Fibroblast of the conjunctiva (primary cell): ENCODE data around the gene OSBPL7.

ENCODE experiments used
- DNase-seq: peaks from one replicate; pipeline ENCODE4 v3.0.0-alpha.2; 2010; ENCODE audit warnings: low read depth

OSBPL7 gene

GRCh38 chr17:47821424-47822391, at the start of gene OSBPL7:
OSBPL7 (minus strand) TSS chr17:47821794; CDS start chr17:47820278, 1,516 bp downstream.
- peak; percentile 58 for DNase-seq

GRCh38 chr17:47871048-47871447, 49.5 kb upstream of the OSBPL7 start:
- DNase-seq = no peak

GRCh38 chr17:47870056-47870455, 48.5 kb upstream of the OSBPL7 start:
- no peak for DNase-seq

GRCh38 chr17:47869114-47869513, 47.5 kb upstream of the OSBPL7 start:
- no peak for DNase-seq

- DNase-seq = no peak
Measured at GRCh38 chr17:47867813-47868533, 46.4 kb upstream of the OSBPL7 start.

- no peak for DNase-seq
Measured at GRCh38 chr17:47866941-47867340, 45.3 kb upstream of the OSBPL7 start.

- DNase-seq = no peak
Measured at GRCh38 chr17:47864791-47865216, 43.2 kb upstream of the OSBPL7 start.

- peak; percentile 29 for DNase-seq
Measured at GRCh38 chr17:47862621-47863440, 41.2 kb upstream of the OSBPL7 start.

GRCh38 chr17:47860386-47860785, 38.8 kb upstream of the OSBPL7 start:
- no peak for DNase-seq

GRCh38 chr17:47857551-47858455, 36.2 kb upstream of the OSBPL7 start:
- DNase-seq = no peak

- DNase-seq = no peak
Measured at GRCh38 chr17:47856830-47857229, 35.2 kb upstream of the OSBPL7 start.

GRCh38 chr17:47855737-47856136, 34.1 kb upstream of the OSBPL7 start:
- DNase-seq = no peak

GRCh38 chr17:47853616-47854015, 32.0 kb upstream of the OSBPL7 start:
- no peak for DNase-seq

GRCh38 chr17:47852113-47852949, 30.7 kb upstream of the OSBPL7 start:
- DNase-seq = no peak

- DNase-seq = no peak
Measured at GRCh38 chr17:47851764-47852112, 30.1 kb upstream of the OSBPL7 start.

GRCh38 chr17:47850692-47851573, 29.3 kb upstream of the OSBPL7 start, which contains the start of gene SP6:
SP6 (minus strand) TSS chr17:47851163; CDS start chr17:47848429, 2,734 bp downstream.
- no peak for DNase-seq

GRCh38 chr17:47850373-47850691, 28.7 kb upstream of the OSBPL7 start:
- DNase-seq = no peak

GRCh38 chr17:47848198-47848513, 26.6 kb upstream of the OSBPL7 start:
- DNase-seq = no peak
